H9 (cell line): ENCODE results near the gene PARD3. TPM values are rescaled to one million over a fixed set of nuclear protein-coding genes. Genes with fewer than 3 reads are reported as not detected.
A peak's percentile ranks its signal among the peaks of the same experiment; 100 is the strongest.

ENCODE experiments used
- DNase-seq: peaks from one replicate; pipeline ENCODE4 v3.0.0-alpha.2; 2017
- H2AFZ ChIP-seq: one replicate; pipeline ENCODE4 v1.6.1; 2013; ENCODE audit warnings: mild to moderate bottlenecking, low read length, control low read depth, moderate library complexity
- H2AK5ac ChIP-seq: 2 replicates; pipeline ENCODE4 v1.6.1; 2013; ENCODE audit warnings: low read length, control low read depth, mixed read lengths; ENCODE audit not compliant: insufficient read length
- H2BK120ac ChIP-seq: one replicate; pipeline ENCODE4 v1.6.1; 2013; ENCODE audit warnings: low read depth, mild to moderate bottlenecking, low read length, control low read depth, inconsistent platforms; ENCODE audit not compliant: poor library complexity, severe bottlenecking
- H2BK12ac ChIP-seq: 2 replicates; pipeline ENCODE4 v1.6.1; 2013; ENCODE audit warnings: low read length, control low read depth, mixed read lengths, low read depth; ENCODE audit not compliant: insufficient read length
- H2BK15ac ChIP-seq: 2 replicates; pipeline ENCODE4 v1.6.1; 2013; ENCODE audit warnings: low read depth, low read length, control low read depth
- H2BK20ac ChIP-seq: one replicate; pipeline ENCODE4 v1.6.1; 2013; ENCODE audit warnings: low read depth, mild to moderate bottlenecking, low read length, control low read depth, inconsistent platforms; ENCODE audit not compliant: poor library complexity, severe bottlenecking
- H2BK5ac ChIP-seq: 2 replicates; pipeline ENCODE4 v1.6.1; 2013; ENCODE audit warnings: low read length, control low read depth, mixed read lengths; ENCODE audit not compliant: insufficient read length
- H3K14ac ChIP-seq: 2 replicates; pipeline ENCODE4 v1.6.1; 2013; ENCODE audit warnings: low read length, control low read depth; ENCODE audit not compliant: insufficient read depth
- H3K18ac ChIP-seq: 2 replicates; pipeline ENCODE4 v1.6.1; 2013; ENCODE audit warnings: low read depth, mild to moderate bottlenecking, mixed read lengths, low read length, control low read depth; ENCODE audit not compliant: insufficient read length
- H3K23ac ChIP-seq: 2 replicates; pipeline ENCODE4 v1.6.1; 2013; ENCODE audit warnings: low read length, control low read depth, mixed read lengths, low read depth; ENCODE audit not compliant: insufficient read length
- H3K23me2 ChIP-seq: 2 replicates; pipeline ENCODE4 v1.6.1; 2013; ENCODE audit warnings: low read depth, mild to moderate bottlenecking, mixed read lengths, low read length, control low read depth; ENCODE audit not compliant: insufficient read length, poor library complexity, severe bottlenecking
- H3K27ac ChIP-seq: 2 replicates; pipeline ENCODE4 v1.5.1; 2013; ENCODE audit warnings: low read length, control low read depth, mixed read lengths, low read depth; ENCODE audit not compliant: insufficient read length
- H3K27me3 ChIP-seq: 2 replicates; pipeline ENCODE4 v1.6.1; 2013; ENCODE audit warnings: low read length, control low read depth, inconsistent platforms; ENCODE audit not compliant: insufficient read depth
- H3K4ac ChIP-seq: 2 replicates; pipeline ENCODE4 v1.6.1; 2013; ENCODE audit warnings: low read depth, mild to moderate bottlenecking, control low read depth, inconsistent platforms, low read length, moderate library complexity
- H3K4me1 ChIP-seq: 2 replicates; pipeline ENCODE4 v1.6.1; 2013; ENCODE audit warnings: low read length, control low read depth, inconsistent platforms; ENCODE audit not compliant: insufficient read depth
- H3K4me2 ChIP-seq: 2 replicates; pipeline ENCODE4 v1.6.1; 2013; ENCODE audit warnings: low read length, control low read depth, mixed read lengths; ENCODE audit not compliant: insufficient read length, insufficient read depth
- H3K56ac ChIP-seq: 2 replicates; pipeline ENCODE4 v1.6.1; 2013; ENCODE audit warnings: low read depth, mild to moderate bottlenecking, mixed read lengths, low read length, control low read depth; ENCODE audit not compliant: insufficient read length
- H3K79me1 ChIP-seq: 2 replicates; pipeline ENCODE4 v1.6.1; 2013; ENCODE audit warnings: low read depth, mild to moderate bottlenecking, moderate library complexity, low read length, control low read depth, inconsistent platforms; ENCODE audit not compliant: insufficient read depth, poor library complexity, severe bottlenecking
- H3K79me2 ChIP-seq: 2 replicates; pipeline ENCODE4 v1.6.1; 2013; ENCODE audit warnings: low read length, control low read depth, inconsistent platforms; ENCODE audit not compliant: insufficient read depth
- H3K9ac ChIP-seq: 2 replicates; pipeline ENCODE4 v1.6.1; 2013; ENCODE audit warnings: low read length, control low read depth, mixed read lengths; ENCODE audit not compliant: insufficient read length; ENCODE audit errors: extremely low read depth
- H3K9me3 ChIP-seq: one replicate; pipeline ENCODE4 v1.6.1; 2013; ENCODE audit warnings: low read depth, low read length, inconsistent platforms; ENCODE audit not compliant: control insufficient read depth
- H3T11ph ChIP-seq: one replicate; pipeline ENCODE4 v1.6.1; 2013; ENCODE audit warnings: mild to moderate bottlenecking, low read length, control low read depth, inconsistent platforms
- H4K20me1 ChIP-seq: one replicate; pipeline ENCODE4 v1.6.1; 2013; ENCODE audit not compliant: control insufficient read depth, insufficient read length, insufficient read depth
- H4K5ac ChIP-seq: 2 replicates; pipeline ENCODE4 v1.6.1; 2013; ENCODE audit warnings: low read depth, mild to moderate bottlenecking, mixed read lengths, low read length, control low read depth; ENCODE audit not compliant: insufficient read length
- H4K8ac ChIP-seq: replicated peaks from 2 replicates; pipeline ENCODE4 v1.6.1; 2013; ENCODE audit warnings: low read length, control low read depth, mixed read lengths, low read depth; ENCODE audit not compliant: insufficient read length
- H4K91ac ChIP-seq: 2 replicates; pipeline ENCODE4 v1.6.1; 2013; ENCODE audit warnings: low read depth, mild to moderate bottlenecking, moderate library complexity, mixed read lengths, low read length, control low read depth; ENCODE audit not compliant: insufficient read length
- H3K27ac Mint-ChIP-seq, 3 experiments: 2 replicates in 2 of 3; 3 replicates in 1 of 3; pipeline ENCODE4 v1.8.0; 2020 to 2021; ENCODE audit warnings: mixed read lengths in 3 of 3, mild to moderate bottlenecking in 1 of 3, moderate library complexity in 1 of 3
- H3K27me3 Mint-ChIP-seq: 2 replicates; pipeline ENCODE4 v1.8.0; 2021; ENCODE audit warnings: low read depth, mild to moderate bottlenecking, moderate library complexity, mixed read lengths
- H3K36me3 Mint-ChIP-seq, 3 experiments: 2 replicates in 2 of 3; 3 replicates in 1 of 3; pipeline ENCODE4 v1.8.0; 2020 to 2021; ENCODE audit warnings: low read depth in 3 of 3, mixed read lengths in 3 of 3; ENCODE audit not compliant: insufficient read depth in 1 of 3
- H3K4me1 Mint-ChIP-seq, 2 experiments: 2 replicates each; pipeline ENCODE4 v1.8.0; 2020; ENCODE audit warnings: mixed read lengths in 2 of 2
- H3K4me3 Mint-ChIP-seq, 2 experiments: 2 replicates in 1 of 2; 3 replicates in 1 of 2; pipeline ENCODE4 v1.8.0; 2020 to 2021; ENCODE audit warnings: mild to moderate bottlenecking in 2 of 2, mixed read lengths in 2 of 2, moderate library complexity in 1 of 2
- H3K9me3 Mint-ChIP-seq, 2 experiments: 2 replicates in 1 of 2; 3 replicates in 1 of 2; pipeline ENCODE4 v1.8.0; 2020; ENCODE audit warnings: mild to moderate bottlenecking in 2 of 2, mixed read lengths in 2 of 2, moderate library complexity in 1 of 2
- WGBS: extraction: QIAGEN DNeasy Blood & Tissue Kit; methylation state at CpG from one replicate; pipeline ENCODE4 v1.1.7; 2013; ENCODE audit warnings: missing lambda C conversion rate, low lambda C conversion rate, mixed read lengths; ENCODE audit not compliant: insufficient read length; ENCODE audit errors: extremely low coverage; 5-methylcytosine and 5-hydroxymethylcytosine counted together
- total RNA-seq: library from RNA; stranded (reverse); gene quantifications from 2 replicates; pipeline ENCODE4 v1.2.1, GENCODE V29; 2021
- TF ChIP-seq, protein P1 (sequence below): fragments of 200-600 bp; sonication (generic); conservative IDR thresholded peaks from 3 replicates; pipeline ENCODE4 v1.8.0; 2021; ENCODE audit warnings: antibody characterized with exemption, mild to moderate bottlenecking

Gene PARD3
- total RNA-seq, 1 experiment from 2014 or later, result 44.7 TPM

- Histone ChIP-seq H2AK5ac (peak overlapping the region; percentile 57), H3K23ac (no peak overlapping the region), H3K4me2 (no peak overlapping the region), H3T11ph (no peak overlapping the region), H3K23me2 (no peaks in the 10 kb centered on the region), H3K4me1 (peaks cover 8% of the 10 kb centered on the region; the same call in 1 of the 2 replicates), H2BK5ac (no peak overlapping the region), H3K27ac (no peak overlapping the region), H3K18ac (no peak overlapping the region), H2BK15ac (no peak overlapping the region), H3K79me1 (peaks cover 7% of the 10 kb centered on the region), H3K4ac (no peak overlapping the region), H4K20me1 (no peaks in the 10 kb centered on the region), H2BK120ac (no peak overlapping the region), H4K8ac (no peak overlapping the region), H3K79me2 (peaks cover 28% of the 10 kb centered on the region; the same call in 1 of the 2 replicates), H2BK12ac (no peak overlapping the region), H3K9ac (no peak overlapping the region), H3K56ac (no peak overlapping the region), H4K91ac (no peak overlapping the region), H4K5ac (no peak overlapping the region), H2AFZ (no peak overlapping the region), H3K14ac (peak overlapping the region; percentile 33; the same call in 1 of the 2 replicates), H2BK20ac (no peak overlapping the region), H3K27me3 (no peaks in the 10 kb centered on the region; the same call in 1 of the 2 replicates), H3K9me3 (no peaks in the 10 kb centered on the region)
- H3K27me3 Mint-ChIP-seq, result no peaks in the 10 kb centered on the region
- H3K4me1 Mint-ChIP-seq, result peaks cover 45 to 47% of the 10 kb centered on the region in 2 experiments
- TF ChIP-seq, protein P1, sequence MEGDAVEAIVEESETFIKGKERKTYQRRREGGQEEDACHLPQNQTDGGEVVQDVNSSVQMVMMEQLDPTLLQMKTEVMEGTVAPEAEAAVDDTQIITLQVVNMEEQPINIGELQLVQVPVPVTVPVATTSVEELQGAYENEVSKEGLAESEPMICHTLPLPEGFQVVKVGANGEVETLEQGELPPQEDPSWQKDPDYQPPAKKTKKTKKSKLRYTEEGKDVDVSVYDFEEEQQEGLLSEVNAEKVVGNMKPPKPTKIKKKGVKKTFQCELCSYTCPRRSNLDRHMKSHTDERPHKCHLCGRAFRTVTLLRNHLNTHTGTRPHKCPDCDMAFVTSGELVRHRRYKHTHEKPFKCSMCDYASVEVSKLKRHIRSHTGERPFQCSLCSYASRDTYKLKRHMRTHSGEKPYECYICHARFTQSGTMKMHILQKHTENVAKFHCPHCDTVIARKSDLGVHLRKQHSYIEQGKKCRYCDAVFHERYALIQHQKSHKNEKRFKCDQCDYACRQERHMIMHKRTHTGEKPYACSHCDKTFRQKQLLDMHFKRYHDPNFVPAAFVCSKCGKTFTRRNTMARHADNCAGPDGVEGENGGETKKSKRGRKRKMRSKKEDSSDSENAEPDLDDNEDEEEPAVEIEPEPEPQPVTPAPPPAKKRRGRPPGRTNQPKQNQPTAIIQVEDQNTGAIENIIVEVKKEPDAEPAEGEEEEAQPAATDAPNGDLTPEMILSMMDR, result no peak
- no CpG with 5 or more reads among the region's 7 CpGs for WGBS
- no peak for DNase-seq
- no peaks in the 10 kb centered on the region for H3K36me3 Mint-ChIP-seq
- peaks cover 0 to 2% of the 10 kb centered on the region in 2 experiments; a peak in 1 of 5 replicates for H3K9me3 Mint-ChIP-seq
- H3K4me3 Mint-ChIP-seq, result no peak overlapping the region
- H3K27ac Mint-ChIP-seq, result no peak overlapping the region
These were observed 71.3 kb downstream of the PARD3 start for GRCh38 chr10:34743814-34744213.
